Mucosa of descending colon (tissue), 3 donors: ENCODE data around the gene IMMP2L. TPM values are rescaled to one million over a fixed set of nuclear protein-coding genes. Genes with fewer than 3 reads are reported as not detected.

Experiments used
- ATAC-seq: fragments of 200-7000 bp; cut with Tn5 transposase; one replicate; pipeline ENCODE4 v1.9.1; 2020; ENCODE audit warnings: mild to moderate bottlenecking, moderate library complexity
- DNase-seq, 3 donors: peaks; one replicate each; pipeline ENCODE4 v3.0.0-alpha.2; 2020
- H3K36me3 ChIP-seq: fragments of 200-600 bp; one replicate; pipeline ENCODE4 v1.8.0; 2021; ENCODE audit warnings: low read depth, mild to moderate bottlenecking
- H3K4me1 ChIP-seq: fragments of 200-600 bp; one replicate; pipeline ENCODE4 v1.8.0; 2021; ENCODE audit warnings: low read depth, mild to moderate bottlenecking
- H3K4me3 ChIP-seq: fragments of 200-600 bp; one replicate; pipeline ENCODE4 v1.8.0; 2021; ENCODE audit warnings: mild to moderate bottlenecking
- H3K9me3 ChIP-seq: fragments of 200-600 bp; one replicate; pipeline ENCODE4 v1.8.0; 2021; ENCODE audit warnings: mild to moderate bottlenecking
- intact Hi-C, 2 donors: fragments of 100-400 bp; cut with DNase I in 1 of 2; cut with micrococcal nuclease in 1 of 2; formaldehyde crosslinking; loops; one replicate each; pipeline versions ENCODE4 v1.11.0 to v1.11.1; 2022; cut with DNase I, micrococcal nuclease
- total RNA-seq, 3 donors: library from RNA; stranded (reverse); fragmentation: NEBNext Ultra II Directional in 2 of 3; extraction: Animal tissue kit (Norgen Biotek cat#: 25700) in 2 of 3; gene quantifications; one replicate each; pipeline versions ENCODE4 v1.2.1 to v1.2.4, GENCODE V29; 2021 to 2023
- TF ChIP-seq, protein P1 (sequence below): fragments of 200-600 bp; IDR thresholded peaks from one replicate; pipeline ENCODE4 v1.8.0; 2022; ENCODE audit warnings: antibody characterized with exemption, mild to moderate bottlenecking
- donor health status: DM: no; HTN: no; CAD: no; lungs with moderate emphysema.
- donor health status: DM: no; HTN: no; CAD: no.
- donor health status: DM: no; HTN: yes; CAD: no.

Gene IMMP2L
- total RNA-seq, 3 donors from 2014 or later = 12.1 to 20.7 (median 17.7) TPM

DNA sequence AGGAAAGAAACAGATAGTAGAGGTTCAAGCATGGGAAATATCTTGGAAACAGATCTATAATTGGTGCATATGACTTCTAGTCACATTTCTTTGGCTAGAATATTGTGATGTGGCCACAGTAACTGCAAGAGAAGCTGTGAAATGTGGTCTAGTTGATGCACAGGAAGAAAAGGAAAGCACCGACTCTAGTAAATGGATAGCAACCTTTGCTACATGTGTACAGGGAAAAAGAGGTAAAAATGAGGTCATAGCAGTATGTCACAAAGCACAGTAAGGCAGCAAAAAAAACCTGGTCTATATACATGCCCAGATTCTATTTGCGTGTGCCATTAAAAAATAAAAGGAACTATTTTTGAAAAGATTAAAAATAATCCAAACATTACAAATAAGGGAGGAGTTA is 573.9 kb downstream of the IMMP2L start:
- no peak overlapping the region for H3K4me3 ChIP-seq
- no peaks in the 10 kb centered on the region for H3K9me3 ChIP-seq
- H3K36me3 ChIP-seq = no peaks in the 10 kb centered on the region
- DNase-seq (no peak), ATAC-seq (no peak)
- intact Hi-C loops = no loop called here
- H3K4me1 ChIP-seq = no peaks in the 10 kb centered on the region
- TF ChIP-seq, protein P1, sequence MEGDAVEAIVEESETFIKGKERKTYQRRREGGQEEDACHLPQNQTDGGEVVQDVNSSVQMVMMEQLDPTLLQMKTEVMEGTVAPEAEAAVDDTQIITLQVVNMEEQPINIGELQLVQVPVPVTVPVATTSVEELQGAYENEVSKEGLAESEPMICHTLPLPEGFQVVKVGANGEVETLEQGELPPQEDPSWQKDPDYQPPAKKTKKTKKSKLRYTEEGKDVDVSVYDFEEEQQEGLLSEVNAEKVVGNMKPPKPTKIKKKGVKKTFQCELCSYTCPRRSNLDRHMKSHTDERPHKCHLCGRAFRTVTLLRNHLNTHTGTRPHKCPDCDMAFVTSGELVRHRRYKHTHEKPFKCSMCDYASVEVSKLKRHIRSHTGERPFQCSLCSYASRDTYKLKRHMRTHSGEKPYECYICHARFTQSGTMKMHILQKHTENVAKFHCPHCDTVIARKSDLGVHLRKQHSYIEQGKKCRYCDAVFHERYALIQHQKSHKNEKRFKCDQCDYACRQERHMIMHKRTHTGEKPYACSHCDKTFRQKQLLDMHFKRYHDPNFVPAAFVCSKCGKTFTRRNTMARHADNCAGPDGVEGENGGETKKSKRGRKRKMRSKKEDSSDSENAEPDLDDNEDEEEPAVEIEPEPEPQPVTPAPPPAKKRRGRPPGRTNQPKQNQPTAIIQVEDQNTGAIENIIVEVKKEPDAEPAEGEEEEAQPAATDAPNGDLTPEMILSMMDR = no peak

DNA sequence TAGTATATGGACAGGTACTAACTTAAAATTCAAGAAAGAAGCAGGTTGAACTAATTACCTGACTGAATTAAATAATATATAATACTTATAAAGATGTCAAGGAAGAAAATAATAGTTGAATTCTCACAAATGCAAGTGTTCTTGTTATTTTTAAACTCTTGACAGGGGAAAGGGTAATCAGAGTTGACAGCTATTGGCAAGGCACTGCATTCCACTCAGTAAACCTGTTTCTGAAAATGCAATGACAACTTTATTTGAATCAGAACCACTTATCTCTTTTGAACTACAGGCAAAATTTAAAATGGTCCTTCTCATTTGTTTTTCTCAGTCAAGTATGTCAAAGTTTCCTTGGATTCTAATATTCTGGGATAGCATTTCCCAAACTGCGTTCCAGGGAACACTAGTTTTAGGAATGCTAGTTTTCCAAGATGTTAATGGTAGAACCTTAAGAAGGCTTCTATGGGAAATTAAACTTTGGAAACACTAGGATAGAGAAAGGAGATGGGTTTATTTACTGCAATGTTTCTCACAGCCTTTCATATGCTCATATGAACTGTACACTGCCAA is 575.1 kb downstream of the IMMP2L start:
- H3K9me3 ChIP-seq = no peaks in the 10 kb centered on the region
- no peaks in the 10 kb centered on the region for H3K4me1 ChIP-seq
- DNase-seq (no peak), ATAC-seq (no peak)
- intact Hi-C loops = no loop called here
- no peak overlapping the region for H3K4me3 ChIP-seq
- no peaks in the 10 kb centered on the region for H3K36me3 ChIP-seq
- TF ChIP-seq, protein P1 = no peak

DNA sequence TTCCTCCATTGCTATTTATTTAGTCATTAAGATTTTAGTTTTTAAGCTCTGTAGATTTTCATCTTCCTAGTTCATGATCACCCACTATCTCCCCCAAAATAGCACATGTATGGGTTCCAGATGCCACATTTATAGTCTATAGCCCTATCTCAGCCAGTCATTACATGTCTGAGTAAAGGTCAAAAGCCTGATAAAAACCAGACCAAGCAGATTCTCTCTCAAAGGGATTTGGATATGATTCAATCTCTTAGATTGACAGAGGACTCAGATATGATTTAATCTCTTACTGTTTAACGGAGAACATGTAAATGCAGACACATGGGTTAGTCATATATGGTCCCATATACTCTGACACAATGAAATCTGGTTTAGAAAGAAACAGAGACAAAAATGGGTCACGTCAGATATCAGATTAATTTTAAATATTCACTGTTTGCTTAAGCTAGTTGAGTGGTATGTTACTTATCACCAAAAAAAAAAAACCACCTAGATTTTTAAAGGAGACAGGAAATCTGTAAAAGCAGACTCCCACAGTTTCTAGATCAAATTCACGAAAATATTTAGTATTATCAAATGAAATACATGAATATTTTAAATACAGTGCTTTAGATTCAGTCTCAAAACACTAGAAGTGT is 578.4 kb downstream of the IMMP2L start:
- intact Hi-C loops = no loop called here
- Histone ChIP-seq H3K4me3 (no peak overlapping the region), H3K9me3 (no peaks in the 10 kb centered on the region), H3K4me1 (no peaks in the 10 kb centered on the region), H3K36me3 (no peaks in the 10 kb centered on the region)
- TF ChIP-seq, protein P1 = no peak
- no peak for ATAC-seq
- DNase-seq = no peak

DNA sequence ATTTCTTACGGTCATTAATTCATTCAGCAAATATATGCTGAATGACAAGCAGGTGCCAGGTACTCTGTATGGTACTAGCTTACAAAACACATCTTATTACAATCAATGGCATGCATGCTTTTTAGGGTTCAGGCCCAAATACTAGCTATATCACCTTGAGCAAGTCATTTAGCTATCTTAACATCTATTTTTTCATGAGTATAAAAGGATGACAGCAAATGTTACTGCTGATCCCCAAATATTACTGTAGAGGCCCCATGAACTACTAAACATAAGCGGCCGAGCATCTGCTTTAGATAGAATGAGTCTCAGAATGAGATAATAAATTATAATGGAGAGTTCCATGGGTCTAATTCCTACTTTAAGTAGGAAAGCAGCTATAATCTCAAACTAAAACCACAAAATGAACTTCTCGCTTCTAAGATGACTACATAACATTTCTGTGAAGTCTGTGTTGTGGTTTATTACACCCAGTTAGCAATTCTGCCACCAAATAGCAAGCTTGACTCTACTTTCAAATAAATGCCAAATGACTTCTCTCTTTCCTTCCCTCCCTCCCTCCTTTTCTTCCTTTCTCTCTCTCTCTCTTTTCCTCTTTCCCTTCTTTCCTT is 585.1 kb downstream of the IMMP2L start:
- ATAC-seq (no peak), DNase-seq (no peak)
- Histone ChIP-seq H3K4me1 (no peaks in the 10 kb centered on the region), H3K36me3 (no peaks in the 10 kb centered on the region), H3K9me3 (no peaks in the 10 kb centered on the region), H3K4me3 (no peak overlapping the region)
- TF ChIP-seq, protein P1 = no peak
- intact Hi-C loops = no loop called here

DNA sequence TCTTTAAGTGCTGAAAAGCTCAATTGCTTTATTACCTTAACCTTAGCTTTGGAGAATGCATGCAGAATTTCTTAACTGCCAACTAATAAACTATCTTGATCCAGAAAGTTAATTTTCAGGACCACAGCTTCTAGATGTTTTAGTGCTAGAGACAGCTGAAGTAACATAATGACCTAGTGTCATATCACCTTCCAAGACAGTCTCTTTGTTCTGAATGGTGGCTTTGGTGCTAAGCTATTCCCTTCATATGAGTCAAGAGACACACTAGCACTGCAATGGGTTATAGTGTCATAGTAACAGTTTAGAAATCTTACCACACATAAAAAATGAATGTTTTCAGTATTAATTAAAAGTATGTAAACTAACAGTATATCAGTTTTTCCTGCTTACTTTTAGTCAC is 586.8 kb downstream of the IMMP2L start:
- DNase-seq (no peak), ATAC-seq (no peak)
- H3K36me3 ChIP-seq = no peaks in the 10 kb centered on the region
- intact Hi-C loops = no loop called here
- H3K4me1 ChIP-seq = no peaks in the 10 kb centered on the region
- H3K9me3 ChIP-seq = no peaks in the 10 kb centered on the region
- H3K4me3 ChIP-seq = no peak overlapping the region
- TF ChIP-seq, protein P1 = no peak
